ENCODE measurements around the gene GRM7.
"Not testable (repeated sequence)": the region's sequence is repeated elsewhere in the genome, so short reads cannot be mapped to it uniquely, and the experiment has no call there.

Gene GRM7

DNA sequence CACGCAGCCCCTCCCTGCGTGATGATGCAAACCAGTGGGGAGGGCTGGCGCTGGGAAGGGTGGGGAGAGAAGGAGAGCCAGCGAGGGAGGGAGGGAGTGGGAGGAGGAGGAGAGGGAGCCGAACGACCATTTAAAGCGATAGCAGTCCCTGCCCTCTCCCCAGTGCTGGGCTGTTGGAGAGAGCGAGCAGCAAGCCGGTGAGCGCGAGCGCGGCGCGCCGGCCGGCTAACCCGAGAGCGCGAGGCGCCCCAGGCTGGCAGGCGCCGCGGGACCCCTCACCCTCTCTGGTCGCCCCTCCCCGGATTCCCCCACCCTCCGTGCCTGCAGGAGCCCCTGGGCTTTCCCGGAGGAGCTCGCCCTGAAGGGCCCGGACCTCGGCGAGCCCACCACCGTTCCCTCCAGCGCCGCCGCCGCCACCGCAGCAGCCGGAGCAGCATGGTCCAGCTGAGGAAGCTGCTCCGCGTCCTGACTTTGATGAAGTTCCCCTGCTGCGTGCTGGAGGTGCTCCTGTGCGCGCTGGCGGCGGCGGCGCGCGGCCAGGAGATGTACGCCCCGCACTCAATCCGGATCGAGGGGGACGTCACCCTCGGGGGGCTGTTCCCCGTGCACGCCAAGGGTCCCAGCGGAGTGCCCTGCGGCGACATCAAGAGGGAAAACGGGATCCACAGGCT is at the start of gene GRM7:
Gene GRM7 (plus strand): TSS at position 162 of the 671 bp plus-strand sequence.
- DNase-seq (ENCODE audit: low spot score), result no peak

DNA sequence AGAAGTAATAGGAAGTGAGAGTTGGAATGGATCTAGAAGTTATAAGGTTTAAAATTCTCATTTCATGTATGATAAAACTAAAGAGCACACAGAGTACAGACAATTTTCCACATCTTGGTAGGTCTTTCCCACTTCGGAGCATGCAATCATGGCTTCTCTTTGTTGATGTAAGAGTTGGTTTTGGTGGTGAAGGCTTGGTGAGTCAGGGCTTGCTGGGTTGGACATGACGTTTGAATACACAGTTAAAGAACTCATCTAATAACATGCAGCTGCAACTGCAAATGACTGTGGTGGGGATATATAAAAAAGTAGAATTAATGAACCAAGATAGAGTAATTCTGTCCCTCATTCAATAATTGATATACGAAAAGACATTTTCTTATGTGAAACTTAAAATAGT is 39.5 kb upstream of the GRM7 start:
- DNase-seq (ENCODE audit: low spot score), result no peak

DNA sequence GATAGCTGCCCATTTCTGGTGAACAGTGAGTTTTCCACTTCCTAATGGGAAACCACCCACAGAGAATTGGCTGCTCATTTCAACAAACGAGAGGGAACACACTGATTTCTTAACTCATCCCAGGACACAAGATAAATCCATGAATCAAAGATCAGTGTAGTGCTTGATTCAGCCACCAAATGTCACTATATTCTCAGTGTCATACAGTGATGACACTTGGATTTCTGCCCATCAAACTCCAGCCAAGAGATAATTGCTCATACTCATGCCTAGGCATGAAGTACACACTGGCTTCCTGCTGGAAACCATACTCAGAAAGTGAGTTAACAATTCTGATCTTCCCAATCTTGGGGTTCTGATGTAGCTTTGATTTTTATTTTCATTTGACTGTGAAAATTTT is 35.4 kb upstream of the GRM7 start:
- no peak for DNase-seq (ENCODE audit: low spot score)

DNA sequence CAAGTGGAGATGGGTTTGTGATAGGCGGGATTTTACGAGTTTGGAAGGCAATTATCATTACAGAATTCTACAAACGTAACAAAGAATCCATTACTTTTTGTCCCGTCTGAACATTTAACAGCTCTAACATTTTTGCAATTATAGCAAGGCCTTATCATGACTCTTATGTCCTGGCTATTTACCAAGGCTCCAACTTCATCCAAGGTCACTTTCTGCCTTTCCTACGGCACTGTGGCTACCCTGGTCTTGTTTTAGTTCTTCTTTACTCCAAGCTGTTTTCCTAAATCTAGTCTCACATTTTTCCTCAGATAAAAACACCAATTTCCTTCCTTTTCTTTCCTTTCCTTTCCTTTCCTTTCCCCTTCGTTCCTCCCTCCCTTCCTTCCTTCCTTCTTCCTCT is 33.5 kb upstream of the GRM7 start:
- DNase-seq (ENCODE audit: low spot score), result no peak

DNA sequence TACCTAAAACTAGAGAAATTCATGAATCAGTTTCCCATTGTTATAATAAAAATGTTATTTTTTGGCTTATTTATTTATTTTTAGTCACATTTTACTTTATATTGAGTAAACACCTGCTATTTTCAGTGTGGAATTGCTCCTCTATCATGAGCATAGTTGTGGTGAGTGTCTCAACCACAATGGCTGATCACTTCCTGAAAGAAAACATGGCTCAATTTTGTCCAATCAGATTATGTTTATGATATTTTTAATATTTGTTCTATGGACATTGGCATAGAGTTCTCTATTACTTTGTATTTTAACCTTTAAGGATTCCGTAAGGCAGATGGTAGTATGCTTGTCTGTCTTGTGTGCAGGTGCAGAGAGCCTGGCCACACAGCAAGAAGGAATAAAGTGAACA is 16.2 kb upstream of the GRM7 start:
- DNase-seq (ENCODE audit: low spot score), result no peak

DNA sequence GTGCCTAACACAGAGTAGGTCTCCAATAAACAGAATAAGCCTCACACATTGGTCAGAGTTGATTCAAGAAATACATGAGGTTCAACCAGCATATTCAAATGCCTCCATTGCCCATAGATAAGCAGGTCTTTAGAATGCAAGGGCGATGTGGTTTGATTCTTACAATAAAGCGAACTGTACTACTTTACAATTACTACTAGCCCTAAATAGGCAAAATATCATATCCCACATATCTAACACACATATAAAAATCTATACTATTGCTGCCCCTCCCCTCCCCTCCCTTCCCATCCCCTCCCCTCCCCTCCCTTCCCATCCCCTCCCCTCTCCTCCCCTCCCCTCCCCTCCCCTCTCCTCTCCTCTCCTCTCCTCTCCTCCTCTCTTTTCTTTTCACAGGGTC is 6.7 kb upstream of the GRM7 start:
- DNase-seq (ENCODE audit: low spot score), result no peak

DNA sequence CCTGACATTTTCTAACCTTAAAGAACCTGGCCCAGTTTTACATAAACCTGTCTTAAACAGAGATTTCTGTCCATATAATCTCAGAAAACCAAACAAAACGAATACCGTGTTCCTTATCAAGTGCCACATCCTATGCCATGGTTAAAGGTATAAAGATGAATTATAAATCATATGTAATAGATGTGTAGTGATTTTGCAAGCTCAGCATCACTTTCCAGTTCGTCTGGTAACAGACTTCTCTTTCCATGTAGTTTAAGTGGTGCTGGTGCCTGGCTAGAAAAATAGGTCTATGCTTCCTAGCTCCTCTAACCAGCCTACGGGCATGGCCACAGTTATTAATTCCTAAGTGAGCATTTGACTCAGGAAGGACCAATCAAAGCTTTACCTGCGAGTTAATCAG is 3.4 kb upstream of the GRM7 start:
- DNase-seq (ENCODE audit: low spot score), result no peak

DNA sequence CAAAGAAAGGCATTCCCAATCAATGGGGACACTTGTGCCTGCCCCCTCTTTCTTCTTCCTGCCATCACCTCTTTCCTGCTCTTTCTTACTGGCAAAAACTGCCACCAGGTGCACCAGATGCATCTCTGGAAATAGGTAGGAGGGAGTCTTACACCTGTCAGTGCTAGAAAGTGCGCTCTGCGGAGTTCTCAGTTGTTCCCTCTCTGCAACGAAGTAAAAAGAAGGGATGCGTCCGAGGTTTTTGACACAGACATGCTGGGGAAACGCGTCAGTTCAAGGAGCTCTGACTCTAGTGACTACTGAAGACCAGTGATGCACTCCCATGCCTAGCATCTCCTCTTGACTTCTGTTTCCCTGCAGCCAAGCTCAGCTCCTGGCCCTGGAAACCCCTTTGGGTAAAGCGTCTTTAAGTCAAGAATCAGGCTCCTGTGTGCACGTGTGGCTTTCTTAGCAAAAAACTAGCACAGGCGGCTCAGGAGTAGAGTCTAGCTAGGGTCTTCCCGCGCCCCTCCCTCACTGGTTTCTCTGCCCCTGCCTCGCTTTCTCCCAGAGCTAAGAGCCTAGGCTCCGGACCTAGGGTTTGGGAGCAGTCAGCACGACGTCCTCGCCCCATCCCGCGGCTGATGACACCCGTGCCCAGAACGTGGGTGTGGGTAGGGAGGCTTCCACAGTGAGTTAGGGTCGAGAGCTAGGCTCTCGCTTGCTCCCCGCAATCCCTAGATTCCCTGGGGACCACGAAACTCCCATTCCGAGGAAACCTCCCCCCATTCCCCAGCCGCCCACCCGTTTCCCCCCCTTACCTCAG is 564 bp upstream of the GRM7 start:
- DNase-seq (ENCODE audit: low spot score), result no peak

DNA sequence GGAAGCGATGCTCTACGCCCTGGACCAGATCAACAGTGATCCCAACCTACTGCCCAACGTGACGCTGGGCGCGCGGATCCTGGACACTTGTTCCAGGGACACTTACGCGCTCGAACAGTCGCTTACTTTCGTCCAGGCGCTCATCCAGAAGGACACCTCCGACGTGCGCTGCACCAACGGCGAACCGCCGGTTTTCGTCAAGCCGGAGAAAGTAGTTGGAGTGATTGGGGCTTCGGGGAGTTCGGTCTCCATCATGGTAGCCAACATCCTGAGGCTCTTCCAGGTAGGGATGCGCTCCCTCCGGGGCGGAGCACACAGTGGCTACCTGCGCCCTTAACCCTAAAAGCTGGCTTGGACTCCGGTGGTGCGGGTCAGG is 698 bp downstream of the GRM7 start:
- no peak for DNase-seq (ENCODE audit: low spot score)

DNA sequence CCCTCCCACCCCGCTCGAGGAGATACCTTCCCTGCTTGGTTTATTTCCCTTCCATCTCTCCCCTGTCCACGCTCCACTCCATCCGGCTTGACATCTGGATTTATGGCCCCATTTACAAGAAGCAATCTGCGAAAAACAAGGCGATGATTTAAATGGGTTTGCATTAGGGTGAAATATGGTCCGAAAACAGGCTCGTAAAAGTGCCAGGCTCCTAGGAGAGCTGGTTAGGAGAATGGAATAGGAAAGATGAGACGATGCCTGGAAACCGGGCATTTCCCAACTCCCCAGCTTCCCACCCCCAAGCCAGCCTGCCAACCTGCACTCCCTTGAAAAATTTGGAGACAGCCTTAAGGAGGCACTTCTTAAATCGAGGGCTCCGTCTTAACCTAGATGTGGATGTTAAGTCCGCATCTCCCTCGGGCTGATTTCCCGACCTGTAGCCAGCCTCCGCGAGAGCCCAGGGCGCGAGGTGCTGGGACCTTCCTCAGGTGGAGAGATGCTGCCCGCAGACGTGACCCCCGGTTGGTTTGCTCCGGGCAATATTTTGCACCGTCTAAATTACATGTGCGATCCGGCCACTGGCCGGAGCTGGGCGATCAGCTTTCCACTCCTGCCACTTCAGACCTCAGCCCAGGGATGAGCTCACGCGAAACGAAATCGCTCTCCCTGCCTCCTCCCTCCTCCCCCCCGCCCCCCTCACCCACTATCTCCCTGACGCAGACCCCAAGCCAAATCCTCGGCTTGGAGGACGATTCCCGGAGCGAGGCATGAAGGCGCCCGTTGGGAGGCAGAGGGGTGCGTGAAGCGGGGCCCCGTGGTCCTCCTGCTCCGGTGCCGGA is 1.3 kb downstream of the GRM7 start:
- no peak for DNase-seq (ENCODE audit: low spot score)

DNA sequence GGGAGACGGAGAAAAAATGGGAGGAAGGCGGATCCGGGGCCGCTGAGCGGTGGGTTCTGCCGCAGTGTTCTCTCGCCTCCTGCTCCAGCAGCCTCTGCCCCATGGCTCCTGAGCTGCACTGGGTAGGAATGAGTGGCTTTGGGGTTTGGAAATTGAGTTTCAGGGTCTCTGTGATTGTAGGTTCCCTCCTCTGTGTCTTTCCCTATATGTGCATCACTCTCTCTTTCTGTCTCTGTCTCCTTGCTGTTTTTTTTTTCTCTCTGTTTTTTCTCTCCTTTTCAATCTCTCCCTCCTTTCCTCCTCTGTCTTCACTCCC is 1.9 kb downstream of the GRM7 start:
- no peak for DNase-seq (ENCODE audit: low spot score)

DNA sequence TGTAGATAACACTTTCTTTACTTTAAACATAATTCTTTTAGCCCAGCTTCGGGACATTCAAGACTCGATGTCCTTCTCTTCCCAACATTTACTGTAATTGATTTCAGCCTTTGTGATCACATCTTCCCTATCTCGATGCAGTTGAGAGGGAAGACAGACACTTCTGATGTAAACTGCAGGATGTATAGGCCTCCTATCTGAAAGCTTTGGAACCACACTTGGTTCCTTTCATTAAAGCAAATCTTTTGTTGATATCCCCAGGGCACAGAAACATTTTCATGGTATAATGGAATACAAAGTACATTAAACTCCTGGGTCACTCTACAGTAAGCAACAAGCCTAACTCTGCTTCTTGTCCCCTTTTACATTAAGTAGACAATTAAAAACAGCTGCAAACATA is 6.4 kb downstream of the GRM7 start:
- no peak for DNase-seq (ENCODE audit: low spot score)

DNA sequence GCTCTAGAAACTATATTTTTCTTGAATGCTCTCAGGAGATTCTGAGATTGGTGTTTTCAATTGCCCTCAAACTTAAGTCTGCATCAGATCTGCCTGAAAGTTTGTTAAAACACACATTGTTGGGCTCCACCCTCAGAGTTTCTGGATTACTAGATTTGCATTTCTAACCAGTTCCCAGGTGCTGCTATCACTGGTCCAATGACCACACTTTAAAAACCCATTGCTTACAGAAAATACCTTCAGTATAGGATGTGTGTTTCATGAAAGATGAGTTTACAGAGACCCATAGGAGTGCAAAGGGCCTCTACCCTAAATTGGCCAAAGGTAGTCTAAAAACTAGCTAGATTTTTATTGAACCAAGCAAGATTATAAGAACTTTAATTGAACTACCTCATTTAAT is 17.8 kb downstream of the GRM7 start:
- no peak for DNase-seq (ENCODE audit: low spot score)

DNA sequence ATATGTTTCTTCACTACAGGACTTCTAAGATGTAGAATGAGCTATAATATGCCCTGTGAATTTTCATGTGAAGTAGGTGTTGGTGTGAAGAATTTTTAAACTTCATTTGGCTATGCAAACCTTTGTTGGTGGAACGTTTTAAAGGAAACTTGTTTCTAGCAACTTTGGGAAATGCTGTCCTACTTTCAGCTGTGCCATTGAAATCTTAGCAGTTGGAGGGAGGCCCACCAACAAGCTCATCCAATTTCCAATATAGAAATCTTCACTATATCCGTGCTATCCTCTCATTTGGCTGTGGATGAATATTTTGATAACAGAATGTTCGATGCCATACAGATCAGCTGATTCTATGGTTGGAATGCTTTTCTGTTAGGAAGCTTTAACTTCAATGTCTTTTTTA is 51.3 kb downstream of the GRM7 start:
- DNase-seq (ENCODE audit: low spot score), result no peak

DNA sequence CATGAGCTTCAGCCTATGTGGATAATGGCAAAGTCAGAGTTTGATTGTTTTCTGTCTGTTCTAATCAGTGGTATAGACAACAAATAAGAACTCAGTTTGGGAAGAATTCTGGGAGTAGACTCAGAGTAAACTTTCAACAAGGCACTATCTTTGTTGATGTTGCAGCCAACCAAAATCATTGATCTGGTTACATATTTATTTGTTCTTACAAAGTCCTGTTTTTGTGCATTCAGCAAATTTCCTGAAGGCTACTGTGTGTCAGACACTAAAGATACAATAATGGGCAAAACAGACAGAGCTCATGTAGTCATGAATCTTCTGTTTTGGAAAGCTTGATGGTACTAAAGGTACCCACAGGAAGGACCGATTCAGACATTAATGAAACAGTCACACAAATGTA is 55.0 kb downstream of the GRM7 start:
- DNase-seq (ENCODE audit: low spot score), result no peak

DNA sequence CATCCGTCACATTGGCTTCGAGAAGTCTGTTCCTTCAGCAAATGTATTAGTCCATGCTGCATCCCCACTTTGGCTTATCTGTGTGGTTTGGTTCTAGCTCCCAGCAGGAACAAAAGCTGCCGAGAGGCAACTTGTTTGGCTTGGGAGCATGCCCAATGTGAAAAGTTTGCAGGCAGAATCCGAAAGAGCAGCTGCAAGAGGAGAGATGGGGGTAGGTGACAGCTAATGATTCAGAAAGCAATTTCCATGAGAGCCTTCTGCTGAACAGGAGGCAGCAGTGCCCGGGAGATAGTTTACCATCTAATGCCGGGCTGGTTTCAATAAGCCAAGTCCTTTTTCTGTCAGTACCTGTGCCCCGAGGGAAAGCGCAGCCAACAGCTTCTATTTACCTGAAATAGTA is 60.2 kb downstream of the GRM7 start:
- no peak for DNase-seq (ENCODE audit: low spot score)

DNA sequence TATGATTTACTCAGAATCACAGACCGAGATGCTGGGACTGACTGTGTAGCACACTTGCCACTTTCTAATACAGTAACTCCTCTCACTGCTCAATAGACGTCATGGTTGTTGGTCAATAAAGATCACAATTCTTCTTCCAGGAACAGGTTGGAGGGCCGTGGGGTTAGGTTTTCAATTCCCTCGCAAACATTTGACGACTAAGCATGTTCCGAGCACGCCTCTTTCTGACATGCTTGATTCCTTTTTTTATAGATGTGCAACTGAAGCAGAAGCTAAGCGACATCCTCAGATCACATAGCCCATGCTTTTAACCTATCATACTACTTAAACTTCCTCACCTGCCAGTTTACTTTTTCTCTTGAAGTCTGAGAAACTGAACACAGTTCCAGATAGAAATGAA is 61.0 kb downstream of the GRM7 start:
- no peak for DNase-seq (ENCODE audit: low spot score)

DNA sequence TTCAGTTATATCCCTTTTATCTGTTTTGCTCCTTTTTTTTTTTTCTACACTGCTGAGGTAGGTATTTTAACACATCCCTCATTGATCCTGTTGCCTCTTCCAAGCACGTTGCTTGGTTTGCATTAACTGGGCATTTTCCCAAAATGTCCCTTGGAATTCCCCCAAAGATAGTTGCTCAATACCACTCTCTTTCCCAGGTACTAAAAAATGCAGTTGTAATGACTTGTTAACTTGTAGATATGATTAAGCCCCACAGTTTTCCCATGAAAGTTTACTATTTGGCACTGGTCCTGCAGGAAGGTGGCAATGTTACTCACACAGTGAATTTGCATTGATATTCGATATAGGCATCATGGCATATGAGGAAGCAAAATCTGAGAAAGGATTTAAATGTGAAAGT is 67.1 kb downstream of the GRM7 start:
- no peak for DNase-seq (ENCODE audit: low spot score)

DNA sequence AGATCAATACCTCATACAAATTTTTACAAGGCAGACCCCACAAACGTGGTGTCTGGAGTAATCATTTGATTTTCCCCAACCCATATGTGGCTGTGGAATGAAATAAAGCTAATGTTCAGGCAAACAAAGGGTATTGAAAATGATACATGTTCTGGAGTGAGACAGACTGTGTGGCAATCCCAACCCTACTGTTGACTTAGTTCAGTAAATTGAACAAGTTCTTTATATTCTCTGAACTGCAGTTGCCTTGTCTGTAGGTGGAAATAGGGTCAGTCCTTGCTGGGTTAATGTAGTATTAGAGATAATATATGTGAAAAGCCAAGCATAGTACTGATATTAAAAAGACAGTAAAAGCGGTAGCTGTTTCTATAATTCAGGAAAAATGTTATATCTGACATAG is 69.0 kb downstream of the GRM7 start:
- DNase-seq (ENCODE audit: low spot score), result no peak

DNA sequence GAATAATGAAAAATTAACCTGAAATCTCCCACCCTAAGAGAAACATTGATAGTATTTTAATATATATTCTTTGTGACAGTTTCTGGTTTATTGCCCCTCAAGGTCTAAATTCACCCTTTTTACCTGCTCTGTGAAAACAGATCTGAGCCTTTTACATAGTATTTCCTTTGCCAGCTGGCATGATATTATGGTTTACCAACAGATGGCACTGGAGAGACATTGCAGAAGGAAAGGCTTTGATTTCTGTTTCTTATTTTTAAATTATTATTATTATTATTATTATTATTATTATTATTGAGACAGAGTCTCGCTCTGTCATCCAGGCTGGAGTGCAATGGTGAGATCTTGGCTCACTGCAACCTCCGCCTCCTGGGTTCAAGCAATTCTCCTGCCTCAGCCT is 74.5 kb downstream of the GRM7 start:
- DNase-seq (ENCODE audit: low spot score), result not testable (repeated sequence)

DNA sequence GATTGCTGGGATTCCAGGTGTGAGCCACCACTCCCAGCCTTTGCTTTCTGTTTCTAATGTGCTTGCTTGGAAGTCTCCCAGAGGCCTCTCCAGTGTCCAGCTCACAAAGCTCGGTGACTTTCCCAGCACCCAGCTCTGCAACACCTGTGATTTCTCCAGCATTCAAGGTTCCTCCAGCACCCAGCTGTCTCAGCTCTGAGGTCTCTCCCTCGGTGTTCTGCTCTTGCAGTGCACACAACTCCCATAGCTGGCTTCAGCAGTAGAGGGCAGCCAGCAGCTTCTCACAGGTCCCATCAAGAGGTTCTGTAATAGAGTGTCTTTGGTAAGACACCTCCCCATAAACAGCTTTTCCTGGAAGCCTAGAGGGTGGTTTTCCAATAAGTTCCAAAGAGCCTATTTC is 75.1 kb downstream of the GRM7 start:
- no peak for DNase-seq (ENCODE audit: low spot score)

DNA sequence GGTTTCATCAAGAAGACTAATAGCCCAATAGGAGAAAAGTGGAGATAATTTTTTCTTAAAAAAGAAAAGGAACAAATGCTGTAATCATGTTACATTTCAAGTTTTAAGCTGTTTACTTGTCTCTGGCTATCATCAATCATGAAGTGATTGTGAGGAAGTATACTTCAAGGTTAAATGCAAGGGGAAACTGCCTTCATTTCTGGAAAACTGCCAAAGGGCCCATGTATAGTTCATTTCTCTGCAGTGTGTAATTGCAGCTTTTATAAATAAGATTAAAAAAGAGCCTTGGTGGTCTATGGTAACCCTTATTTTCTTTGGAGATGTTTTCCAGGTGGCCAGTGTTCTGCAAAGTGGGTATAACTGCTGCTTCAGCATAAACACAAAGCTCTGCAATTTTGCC is 101.9 kb downstream of the GRM7 start:
- DNase-seq (ENCODE audit: low spot score), result no peak

DNA sequence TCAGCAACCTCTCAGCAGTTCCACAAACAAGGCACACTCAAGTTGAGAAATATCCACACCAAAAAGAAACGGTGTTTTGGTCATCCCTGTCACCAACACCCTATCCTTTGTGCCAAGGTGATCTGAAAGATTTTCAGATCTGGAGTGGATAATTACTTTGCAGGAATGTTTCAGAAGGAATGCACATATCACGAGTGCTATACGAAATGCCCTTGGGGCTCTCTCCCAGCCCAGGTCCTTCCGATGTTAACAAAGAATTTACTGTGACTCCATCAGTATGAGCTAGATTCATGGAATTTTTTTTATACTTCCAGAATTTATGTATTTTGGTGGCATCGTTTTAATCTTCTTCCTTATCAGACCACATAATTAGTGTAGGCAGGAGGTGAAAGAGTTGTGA is 105.0 kb downstream of the GRM7 start:
- DNase-seq (ENCODE audit: low spot score), result no peak

Measured in AG08395 (cell line).